ENCODE measurements around the gene RERE.

RERE gene

GRCh38 chr1:8333246-8333987 is 484.0 kb downstream of the RERE start:
- Histone ChIP-seq H3K36me3 (no peaks in the 10 kb centered on the region), H3K9me3 (no peaks in the 10 kb centered on the region), H3K4me3 (ENCODE audit: low read depth in 1 of 2, low read length in 1 of 2) (no peak overlapping the region), H3K4me1 (ENCODE audit: control insufficient read depth in 1 of 2, insufficient read depth in 1 of 2, low read depth in 1 of 2, low read length in 1 of 2) (no peaks in the 10 kb centered on the region), H3K27me3 (no peaks in the 10 kb centered on the region), H3K27ac (no peak overlapping the region)
- no peak for TF ChIP-seq CTCF (IDR thresholded peaks at IDR 0.05)

DNA sequence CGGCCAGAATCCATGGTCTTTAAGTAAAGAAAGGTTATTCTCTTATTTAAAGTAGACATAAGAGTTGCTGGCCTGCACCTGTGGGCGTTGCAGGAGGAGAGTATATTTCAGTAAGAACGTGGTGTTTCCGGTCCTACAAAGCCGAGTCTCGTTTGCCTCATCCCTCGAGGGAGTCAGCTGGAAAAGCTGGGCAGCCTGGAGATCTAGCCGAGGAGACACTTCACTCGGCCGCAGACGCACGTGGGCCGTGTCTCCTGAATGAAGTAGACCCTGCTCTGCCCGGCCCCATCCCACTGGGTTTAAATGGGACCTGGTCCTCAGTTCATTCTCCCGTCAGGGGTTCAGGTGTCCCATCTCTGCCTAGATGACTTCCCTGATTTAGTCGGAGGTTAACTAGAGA is 484.6 kb downstream of the RERE start:
- Histone ChIP-seq H3K27ac (no peak overlapping the region), H3K9me3 (no peaks in the 10 kb centered on the region), H3K4me1 (ENCODE audit: control insufficient read depth in 1 of 2, insufficient read depth in 1 of 2, low read depth in 1 of 2, low read length in 1 of 2) (no peaks in the 10 kb centered on the region), H3K4me3 (ENCODE audit: low read depth in 1 of 2, low read length in 1 of 2) (no peak overlapping the region), H3K27me3 (no peaks in the 10 kb centered on the region), H3K36me3 (no peaks in the 10 kb centered on the region)
- no peak for TF ChIP-seq CTCF (IDR thresholded peaks at IDR 0.05)

- no peaks in the 10 kb centered on the region for H3K4me1 ChIP-seq (ENCODE audit: control insufficient read depth in 1 of 2, insufficient read depth in 1 of 2, low read depth in 1 of 2, low read length in 1 of 2)
- H3K27me3 ChIP-seq: no peaks in the 10 kb centered on the region
- no peak overlapping the region for H3K4me3 ChIP-seq (ENCODE audit: low read depth in 1 of 2, low read length in 1 of 2)
- H3K36me3 ChIP-seq: no peaks in the 10 kb centered on the region
- no peak overlapping the region for H3K27ac ChIP-seq
- TF ChIP-seq CTCF (IDR thresholded peaks at IDR 0.05): no peak
- H3K9me3 ChIP-seq: no peaks in the 10 kb centered on the region
Observed at GRCh38 chr1:8330271-8331125, 486.9 kb downstream of the RERE start.

- no peaks in the 10 kb centered on the region for H3K27me3 ChIP-seq
- no peak for TF ChIP-seq CTCF (IDR thresholded peaks at IDR 0.05)
- H3K27ac ChIP-seq: no peak overlapping the region
- no peaks in the 10 kb centered on the region for H3K4me1 ChIP-seq (ENCODE audit: control insufficient read depth in 1 of 2, insufficient read depth in 1 of 2, low read depth in 1 of 2, low read length in 1 of 2)
- no peak overlapping the region for H3K4me3 ChIP-seq (ENCODE audit: low read depth in 1 of 2, low read length in 1 of 2)
- H3K36me3 ChIP-seq: no peaks in the 10 kb centered on the region
- H3K9me3 ChIP-seq: no peaks in the 10 kb centered on the region
Observed at GRCh38 chr1:8329858-8330257, 487.6 kb downstream of the RERE start.

DNA sequence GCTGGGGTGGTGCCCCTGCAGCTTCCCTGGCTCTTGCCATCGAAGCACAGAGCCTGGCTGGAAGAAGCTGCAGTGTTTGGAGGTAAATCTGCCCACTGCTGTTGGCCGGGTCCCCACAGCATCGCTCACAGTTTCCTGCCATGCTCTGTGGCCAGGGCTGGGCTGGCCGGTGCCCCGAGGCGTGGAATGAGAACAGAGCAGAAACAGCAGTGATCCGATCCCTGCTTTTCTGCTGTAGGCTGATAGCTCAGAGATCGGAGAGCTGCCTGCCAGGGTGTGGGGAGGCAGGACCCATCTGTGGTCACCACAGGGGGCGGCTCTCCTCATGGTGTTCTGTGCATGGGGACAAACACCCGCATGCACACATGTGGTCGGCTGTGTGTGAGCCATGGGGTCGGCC is 488.0 kb downstream of the RERE start:
- Histone ChIP-seq H3K9me3 (no peaks in the 10 kb centered on the region), H3K4me1 (ENCODE audit: control insufficient read depth in 1 of 2, insufficient read depth in 1 of 2, low read depth in 1 of 2, low read length in 1 of 2) (no peaks in the 10 kb centered on the region), H3K36me3 (no peaks in the 10 kb centered on the region), H3K27me3 (no peaks in the 10 kb centered on the region), H3K4me3 (ENCODE audit: low read depth in 1 of 2, low read length in 1 of 2) (no peak overlapping the region), H3K27ac (no peak overlapping the region)
- TF ChIP-seq CTCF (IDR thresholded peaks at IDR 0.05): no peak

All from neutrophil (primary cell).